A549 treated with RU486 at 1 μM for 4 hours (cell line): ENCODE results near the gene MED22. TPM values are rescaled to one million over a fixed set of nuclear protein-coding genes. Genes with fewer than 3 reads are reported as not detected.

Experiments used
- total RNA-seq: library from RNA; stranded (reverse); fragments of 200-300 nt; extraction: Qiagen RNA extraction; gene quantifications from 5 replicates; pipeline ENCODE4 v1.2.3, GENCODE V29; 2022; ENCODE audit warnings: low read depth

The MED22 gene
- total RNA-seq = 21.7 to 33.3 TPM (median 28.9 TPM) in 5 replicates

DNA sequence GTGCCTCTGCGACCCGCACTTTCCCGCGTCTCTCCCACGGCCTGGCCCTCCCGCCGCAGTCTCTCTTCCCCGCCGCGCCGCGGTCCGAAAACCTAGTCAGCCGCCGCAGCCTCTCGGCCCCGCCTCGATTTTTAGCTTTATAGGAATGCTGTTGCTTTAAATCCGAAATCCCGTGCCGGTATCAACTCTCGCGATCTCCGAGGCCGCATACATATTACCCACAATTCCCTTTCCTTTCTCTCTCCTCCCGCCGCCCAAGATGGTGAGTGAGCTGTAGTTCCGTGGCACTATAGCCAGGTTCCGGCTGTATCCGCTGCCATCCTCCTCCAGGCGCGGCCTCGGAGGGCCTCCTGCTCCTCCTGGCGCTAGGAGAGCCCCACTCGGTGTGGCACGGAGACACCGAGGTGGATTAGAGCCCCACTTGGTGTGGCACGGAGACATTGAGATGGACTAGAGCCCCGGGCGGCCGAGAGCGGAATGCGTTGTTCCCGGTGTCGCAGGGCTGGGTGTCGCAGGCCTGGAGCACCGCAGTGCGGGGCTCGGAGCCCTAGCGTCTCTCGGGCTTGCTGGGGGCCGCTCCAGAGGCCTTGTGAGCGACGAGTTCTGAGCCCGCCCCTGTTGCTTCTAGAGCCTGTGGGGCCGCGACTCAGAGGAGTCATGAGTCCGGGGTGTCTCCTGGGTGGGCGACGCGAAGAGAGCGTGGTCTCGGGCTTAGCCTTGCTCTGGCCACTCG, at the start of gene MED22, which contains the start of gene RPL7A:
MED22 (minus strand) TSS at position 147 of the 733 bp plus-strand sequence. CDS start 1,469 bp downstream, outside the sequence.
RPL7A (plus strand) TSS at position 234 of the 733 bp plus-strand sequence; CDS start at position 260, 26 bp downstream.

DNA sequence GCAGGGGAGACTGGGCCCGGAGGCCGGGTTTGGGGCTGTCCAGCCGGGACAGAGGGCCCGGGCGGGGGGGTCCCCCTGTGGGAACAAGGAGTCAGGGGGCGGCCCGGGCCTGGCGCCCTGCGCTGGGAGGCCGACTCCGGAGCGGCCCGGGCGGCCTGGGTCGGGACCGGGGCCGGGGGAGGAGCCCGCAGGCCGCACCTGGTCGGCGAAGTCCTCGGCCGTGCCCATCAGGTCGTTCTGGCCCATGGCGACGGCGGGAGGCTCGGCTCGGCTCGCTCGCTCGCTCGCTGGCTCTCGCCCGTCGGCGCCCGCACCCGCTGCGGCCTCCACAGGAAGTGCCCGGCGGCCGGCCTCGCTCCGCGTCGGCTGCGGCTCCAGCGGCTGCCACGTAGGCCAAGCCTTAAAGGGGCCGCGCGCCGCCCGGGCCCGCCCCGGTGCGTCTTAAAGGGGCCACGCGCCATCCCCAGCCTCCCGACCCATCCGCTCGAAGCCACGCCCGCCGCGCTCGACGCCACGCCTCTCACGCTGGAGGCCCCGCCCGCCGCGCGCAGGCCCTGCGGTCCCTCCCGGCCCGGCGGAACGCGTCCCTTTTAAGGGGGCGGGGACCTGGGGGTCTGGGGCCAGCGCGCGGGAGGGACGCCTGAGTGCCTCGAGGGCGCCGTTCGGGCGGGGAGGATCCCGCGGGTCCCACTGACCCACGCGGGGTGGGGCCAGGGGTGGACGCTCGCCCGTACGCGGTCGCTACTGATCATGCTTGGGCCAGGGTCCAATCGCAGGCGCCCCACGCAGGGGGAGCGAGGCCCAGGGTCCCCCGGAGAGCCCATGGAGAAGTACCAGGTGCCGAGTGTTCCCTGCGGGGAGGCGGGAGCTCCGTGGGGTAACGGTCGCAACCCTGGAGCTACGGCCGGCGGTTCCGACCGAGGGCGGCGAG, 28.1 kb upstream of the MED22 start, which contains the start of the genes STKLD1 and SURF4:
STKLD1 (plus strand) TSS at position 643 of the 931 bp plus-strand sequence; CDS start at position 751, 108 bp downstream.
SURF4 (minus strand) TSS at position 337 of the 931 bp plus-strand sequence; CDS start at position 246, 91 bp downstream.

DNA sequence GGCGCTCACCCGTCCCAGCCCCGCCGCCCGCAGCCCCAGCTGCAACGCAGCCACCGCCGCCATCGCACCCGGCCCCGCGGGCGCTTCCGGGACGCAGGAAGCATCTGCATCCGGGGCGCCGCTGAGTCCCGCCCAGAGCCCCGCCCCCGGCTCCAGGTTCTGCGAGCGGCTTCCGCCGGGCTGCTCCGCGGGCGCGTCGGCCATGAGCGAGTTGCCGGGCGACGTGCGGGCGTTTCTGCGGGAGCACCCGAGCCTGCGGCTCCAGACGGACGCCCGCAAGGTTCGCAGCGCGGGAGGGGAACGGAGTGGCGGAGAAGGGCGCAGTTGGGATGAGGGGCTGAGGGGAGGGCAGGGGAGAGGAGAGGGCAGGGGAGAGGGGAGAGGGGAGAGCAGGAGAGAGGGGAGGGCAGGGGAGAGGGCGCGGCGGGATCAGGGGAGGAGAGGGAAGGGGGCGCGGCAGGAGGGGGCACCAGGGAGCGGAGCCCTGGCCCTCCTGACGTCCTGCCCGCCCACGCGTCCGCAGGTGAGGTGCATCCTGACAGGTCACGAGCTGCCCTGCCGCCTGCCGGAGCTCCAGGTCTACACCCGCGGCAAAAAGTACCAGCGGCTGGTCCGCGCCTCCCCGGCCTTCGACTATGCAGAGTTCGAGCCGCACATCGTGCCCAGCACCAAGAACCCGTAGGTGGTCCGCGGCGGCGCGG, 8.6 kb upstream of the MED22 start, which contains the start of the genes SURF1 and SURF2:
SURF1 (minus strand) TSS at position 97 of the 701 bp plus-strand sequence; CDS start at position 63, 34 bp downstream.
SURF2 (plus strand) TSS at position 160 of the 701 bp plus-strand sequence; CDS start at position 203, 43 bp downstream.

DNA sequence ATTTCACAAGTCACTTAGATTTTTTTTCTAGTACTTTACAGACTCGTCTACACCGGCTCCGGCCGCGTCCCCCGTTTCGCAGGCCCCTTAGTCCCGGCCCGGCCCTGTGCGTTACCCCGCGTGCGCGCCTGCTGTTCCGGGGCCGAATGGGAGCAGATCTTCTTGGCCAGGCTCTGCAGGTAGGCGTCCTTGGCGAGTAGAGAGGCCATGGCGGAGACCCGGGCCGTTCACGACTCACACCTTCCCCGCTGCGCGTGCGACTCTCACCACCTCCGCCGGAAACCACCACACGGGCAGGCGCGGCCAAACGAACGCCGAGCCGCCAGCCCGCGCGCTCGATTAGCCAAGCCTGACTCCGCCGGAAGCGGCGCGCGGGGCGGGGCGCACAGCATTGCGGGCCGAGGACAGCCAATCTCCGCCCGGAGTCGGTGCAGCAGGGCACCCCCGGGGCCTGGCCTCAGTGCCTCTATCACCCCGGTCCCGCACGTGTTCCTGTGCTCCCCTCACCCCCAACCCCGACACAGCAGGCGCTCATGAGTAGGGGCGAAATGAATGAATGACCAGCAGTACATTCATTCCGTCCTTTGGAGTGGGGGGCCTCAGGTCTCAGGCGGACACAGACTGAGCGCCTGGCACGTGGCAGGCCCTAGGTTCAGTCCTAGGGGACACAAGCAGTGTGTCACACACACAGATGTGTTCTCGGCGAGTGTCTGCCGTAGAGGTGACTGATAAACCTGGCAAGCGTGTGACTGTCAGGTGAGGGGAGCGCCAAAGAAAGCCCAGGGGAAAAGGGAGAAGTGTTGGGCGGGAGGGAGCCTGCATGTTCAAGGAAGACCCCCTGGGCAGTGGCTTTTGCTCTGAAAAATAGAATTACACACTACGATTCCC, 11.8 kb downstream of the MED22 start, which contains the start of gene SURF6:
SURF6 (minus strand) TSS at position 265 of the 888 bp plus-strand sequence; CDS start at position 209, 56 bp downstream.

Other genes starting within 250 kb of the MED22 start
- gene RALGDS, start 226.9 kb downstream of the MED22 start, total RNA-seq = 21.6 to 30.1 TPM (median 27.6 TPM) in 5 replicates
- gene GBGT1, start 184.2 kb downstream of the MED22 start, total RNA-seq = 1.6 to 2.7 TPM (median 2.2 TPM) in 5 replicates
- not detected in 5 replicates for gene OBP2B, start 138.9 kb downstream of the MED22 start, total RNA-seq
- gene ABO, start 72.9 kb downstream of the MED22 start, total RNA-seq = not detected in 5 replicates
- gene SURF6, start 11.9 kb downstream of the MED22 start, total RNA-seq = 19.9 to 33.2 TPM (median 29.0 TPM) in 5 replicates
- 3,299 to 3,689 TPM (median 3,392 TPM) in 5 replicates for gene RPL7A, start 87 bp upstream of the MED22 start, total RNA-seq
- gene SURF1, start 8.4 kb upstream of the MED22 start, total RNA-seq = 35.5 to 51.0 TPM (median 42.0 TPM) in 5 replicates
- 36.9 to 58.0 TPM (median 48.7 TPM) in 5 replicates for gene SURF2, start 8.4 kb upstream of the MED22 start, total RNA-seq
- 177 to 208 TPM (median 200 TPM) in 5 replicates for gene SURF4, start 27.9 kb upstream of the MED22 start, total RNA-seq
- 0.08 to 1.4 TPM (median 0.67 TPM) in 5 replicates for gene STKLD1, start 28.2 kb upstream of the MED22 start, total RNA-seq
- gene REXO4, start 69.9 kb upstream of the MED22 start, total RNA-seq = 34.3 to 40.3 TPM (median 36.9 TPM) in 5 replicates
- 0.33 to 0.97 TPM (median 0.46 TPM) in 5 replicates for gene ADAMTS13, start 74.2 kb upstream of the MED22 start, total RNA-seq
- gene CACFD1, start 111.8 kb upstream of the MED22 start, total RNA-seq = 3.1 to 4.8 TPM (median 4.4 TPM) in 5 replicates
- gene SLC2A6, start 131.0 kb upstream of the MED22 start, total RNA-seq = 14.5 to 24.2 TPM (median 20.4 TPM) in 5 replicates
- not detected in 5 replicates for gene MYMK, start 176.8 kb upstream of the MED22 start, total RNA-seq
- not detected in 5 replicates for gene ADAMTSL2, start 186.6 kb upstream of the MED22 start, total RNA-seq